Ovary (tissue), 3 donors: ENCODE measurements around the gene BAZ1A.

Experiments used
- EP300 ChIP-seq: sonication (generic); formaldehyde crosslinking; IDR thresholded peaks from one replicate; pipeline ENCODE4 v1.6.1; 2017; ENCODE audit warnings: antibody characterized with exemption
- TF ChIP-seq, protein P1 (sequence below), 3 donors: fragments of 450-650 bp in 2 of 3; fragments of 200-600 bp in 1 of 3; IDR thresholded peaks; one replicate each; pipeline versions ENCODE4 v1.5.1 to v1.8.0; 2016 to 2022; ENCODE audit warnings: antibody characterized with exemption in 3 of 3, mild to moderate bottlenecking in 1 of 3
- donor health status: DM: no; HTN: no; CAD: no.

DNA sequence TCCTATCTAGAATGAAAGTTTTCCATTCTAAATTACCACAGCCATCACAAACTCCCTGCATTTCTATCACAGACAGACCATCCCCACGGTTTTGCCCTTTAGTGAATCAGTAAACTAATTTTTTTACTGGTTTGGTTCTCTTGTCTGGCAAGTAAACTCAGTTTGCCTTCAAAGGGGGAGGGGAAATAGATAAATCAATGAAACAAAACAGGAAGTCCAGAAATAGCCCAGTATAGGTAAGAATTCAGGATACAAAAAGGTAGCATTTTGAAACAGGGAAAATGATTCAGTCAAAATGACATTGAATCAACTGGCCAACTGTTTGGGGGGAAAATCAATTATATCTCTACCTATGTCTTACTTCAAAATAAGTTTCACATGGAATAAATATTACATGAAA is 15.8 kb upstream of the BAZ1A start:
- TF ChIP-seq, protein P1, sequence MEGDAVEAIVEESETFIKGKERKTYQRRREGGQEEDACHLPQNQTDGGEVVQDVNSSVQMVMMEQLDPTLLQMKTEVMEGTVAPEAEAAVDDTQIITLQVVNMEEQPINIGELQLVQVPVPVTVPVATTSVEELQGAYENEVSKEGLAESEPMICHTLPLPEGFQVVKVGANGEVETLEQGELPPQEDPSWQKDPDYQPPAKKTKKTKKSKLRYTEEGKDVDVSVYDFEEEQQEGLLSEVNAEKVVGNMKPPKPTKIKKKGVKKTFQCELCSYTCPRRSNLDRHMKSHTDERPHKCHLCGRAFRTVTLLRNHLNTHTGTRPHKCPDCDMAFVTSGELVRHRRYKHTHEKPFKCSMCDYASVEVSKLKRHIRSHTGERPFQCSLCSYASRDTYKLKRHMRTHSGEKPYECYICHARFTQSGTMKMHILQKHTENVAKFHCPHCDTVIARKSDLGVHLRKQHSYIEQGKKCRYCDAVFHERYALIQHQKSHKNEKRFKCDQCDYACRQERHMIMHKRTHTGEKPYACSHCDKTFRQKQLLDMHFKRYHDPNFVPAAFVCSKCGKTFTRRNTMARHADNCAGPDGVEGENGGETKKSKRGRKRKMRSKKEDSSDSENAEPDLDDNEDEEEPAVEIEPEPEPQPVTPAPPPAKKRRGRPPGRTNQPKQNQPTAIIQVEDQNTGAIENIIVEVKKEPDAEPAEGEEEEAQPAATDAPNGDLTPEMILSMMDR (IDR thresholded peaks at IDR 0.05): no peak
- no peak for TF ChIP-seq EP300
